HEK293T (cell line): ENCODE measurements around the gene ENPP6.

Experiments
- CTCF ChIA-PET: fragments of 350-600 bp; formaldehyde crosslinking; extraction: SDS; loops from one replicate; lab custom pipeline; 2021; ENCODE audit warnings: antibody characterized with exemption, inconsistent platforms; lab: Yijun Ruan, JAX
- POLR2A ChIA-PET: fragments of 350-600 bp; formaldehyde crosslinking; extraction: SDS; loops from one replicate; lab custom pipeline; 2020; ENCODE audit warnings: antibody characterized with exemption, inconsistent platforms; lab: Yijun Ruan, JAX
- DNase-seq: peaks from one replicate; pipeline ENCODE4 v3.0.0; 2012; ENCODE audit warnings: mixed read lengths; ENCODE audit errors: extremely low spot score
- ARNT ChIP-seq: fragments of 450-650 bp; IDR thresholded peaks from 2 replicates; pipeline ENCODE4 v1.6.1; 2017; ENCODE audit warnings: mild to moderate bottlenecking
- BHLHE40 ChIP-seq: fragments of 450-650 bp; IDR thresholded peaks from 2 replicates; pipeline ENCODE4 v1.6.1; 2016; ENCODE audit warnings: mild to moderate bottlenecking, moderate library complexity, borderline replicate concordance
- CTBP1 ChIP-seq: fragments of 450-650 bp; IDR thresholded peaks from 2 replicates; pipeline ENCODE4 v1.6.1; 2016; ENCODE audit warnings: borderline replicate concordance
- ELF4 ChIP-seq: fragments of 450-650 bp; IDR thresholded peaks from 2 replicates; pipeline ENCODE4 v1.6.1; 2017; ENCODE audit warnings: antibody characterized with exemption
- FOXA1 ChIP-seq: fragments of 450-650 bp; IDR thresholded peaks from 2 replicates; pipeline ENCODE4 v1.6.1; 2016; ENCODE audit warnings: mild to moderate bottlenecking
- FOXK2 ChIP-seq: fragments of 450-650 bp; IDR thresholded peaks from 2 replicates; pipeline ENCODE4 v1.6.1; 2016; ENCODE audit warnings: mild to moderate bottlenecking
- FOXM1 ChIP-seq: fragments of 450-650 bp; IDR thresholded peaks from 2 replicates; pipeline ENCODE4 v1.6.1; 2017; ENCODE audit warnings: mild to moderate bottlenecking, borderline replicate concordance
- HDGF ChIP-seq: fragments of 450-650 bp; IDR thresholded peaks from 2 replicates; pipeline ENCODE4 v1.6.1; 2017; ENCODE audit warnings: antibody characterized with exemption, borderline replicate concordance
- L3MBTL2 ChIP-seq: fragments of 450-650 bp; conservative IDR thresholded peaks from 2 replicates; pipeline ENCODE4 v1.6.1; 2016; ENCODE audit warnings: mild to moderate bottlenecking
- LEF1 ChIP-seq: fragments of 450-650 bp; IDR thresholded peaks from 2 replicates; pipeline ENCODE4 v1.6.1; 2017; ENCODE audit warnings: mild to moderate bottlenecking, borderline replicate concordance
- NFRKB ChIP-seq: fragments of 450-650 bp; IDR thresholded peaks from 2 replicates; pipeline ENCODE4 v1.6.1; 2016; ENCODE audit warnings: mild to moderate bottlenecking, moderate library complexity
- PKNOX1 ChIP-seq: fragments of 450-650 bp; IDR thresholded peaks from 2 replicates; pipeline ENCODE4 v1.6.1; 2016
- SP1 ChIP-seq: fragments of 450-650 bp; IDR thresholded peaks from 2 replicates; pipeline ENCODE4 v1.6.1; 2017
- SUZ12 ChIP-seq: fragments of 450-650 bp; IDR thresholded peaks from 2 replicates; pipeline ENCODE4 v1.6.1; 2016; ENCODE audit warnings: mild to moderate bottlenecking
- TARDBP ChIP-seq: fragments of 450-650 bp; IDR thresholded peaks from 2 replicates; pipeline ENCODE4 v1.6.1; 2016
- ZNF384 ChIP-seq: fragments of 450-650 bp; IDR thresholded peaks from 2 replicates; pipeline ENCODE4 v1.6.1; 2016

Gene ENPP6

GRCh38 chr4:184197536-184198082, 20.1 kb downstream of the ENPP6 start:
- CTCF ChIA-PET: interaction anchor here (1.0 kb wide), 1 partner anchor 64 kb away, joined by 4 read pairs; no protein-coding TSS in a partner anchor
- TF ChIP-seq NFRKB (no peak), ARNT (no peak), CTBP1 (no peak)
- POLR2A ChIA-PET: no interaction called here
- no peak for DNase-seq

GRCh38 chr4:184196730-184197385, 20.8 kb downstream of the ENPP6 start:
- ChIA-PET POLR2A (no interaction called here), CTCF (interaction anchor here (1.0 kb wide), 1 partner anchor 65 kb away, joined by 4 read pairs; no protein-coding TSS in a partner anchor)
- no peak for DNase-seq
- TF ChIP-seq FOXM1 (no peak), ZNF384 (no peak), HDGF (no peak), SUZ12 (no peak), ARNT (no peak), SP1 (no peak), L3MBTL2 (no peak), NFRKB (no peak), LEF1 (no peak), PKNOX1 (no peak), ELF4 (no peak), FOXK2 (no peak), CTBP1 (no peak), FOXA1 (no peak), TARDBP (no peak), BHLHE40 (no peak)

DNA sequence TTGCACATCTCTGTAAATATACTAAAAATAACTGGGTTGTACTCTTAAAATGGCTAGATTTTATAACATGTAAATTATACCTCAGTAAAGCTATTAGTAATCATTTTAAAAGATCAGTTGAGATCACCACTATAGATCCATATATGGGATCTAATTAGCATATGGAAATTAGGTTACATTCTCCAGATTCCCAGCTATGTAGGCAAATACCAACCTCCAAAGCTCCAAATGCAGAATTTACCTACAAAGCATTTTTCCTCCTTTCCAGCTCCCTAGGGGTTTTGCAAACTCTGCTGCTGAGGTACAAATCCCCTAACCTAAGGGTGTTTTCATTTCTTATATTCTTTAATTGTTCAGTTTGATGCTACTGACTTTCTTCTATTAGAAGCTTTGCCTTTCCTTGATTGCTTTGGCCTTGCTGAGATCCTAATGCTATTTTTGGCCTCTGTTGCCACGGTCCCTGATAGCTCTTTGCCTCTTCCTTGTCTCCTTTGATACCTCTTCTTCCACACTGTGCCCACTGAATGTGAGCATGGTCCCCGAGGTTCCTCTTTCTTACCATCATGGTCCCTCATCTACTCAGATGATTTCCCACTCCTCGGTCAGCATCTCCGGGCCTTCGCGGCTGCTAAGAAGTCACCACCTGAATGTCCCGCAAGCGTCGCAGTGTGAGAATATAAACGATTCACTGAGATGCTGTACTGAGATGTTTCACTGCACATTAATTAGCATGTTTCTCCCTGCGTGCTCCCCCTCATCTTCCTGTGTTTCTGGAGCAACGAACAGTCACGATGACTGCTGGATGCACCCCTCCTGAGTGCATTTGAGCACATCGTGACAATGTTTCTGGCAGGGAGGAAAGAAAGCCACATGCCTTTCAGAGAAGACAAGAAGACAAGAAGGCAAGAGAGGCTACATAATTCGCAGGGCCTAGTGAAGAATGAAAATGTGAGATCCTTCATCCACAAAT, 23.8 kb downstream of the ENPP6 start:
- DNase-seq: no peak
- CTCF ChIA-PET: interaction anchor here (0.6 kb wide), 1 partner anchor 670 kb away, joined by 3 read pairs; no protein-coding TSS in a partner anchor
- POLR2A ChIA-PET: no interaction called here
- TF ChIP-seq HDGF (no peak), ARNT (no peak), PKNOX1 (no peak), BHLHE40 (no peak), ZNF384 (no peak), TARDBP (no peak), NFRKB (no peak), CTBP1 (no peak), ELF4 (no peak), LEF1 (no peak), FOXM1 (no peak), SP1 (no peak), FOXA1 (no peak), SUZ12 (no peak), L3MBTL2 (no peak), FOXK2 (no peak)

- POLR2A ChIA-PET: no interaction called here
- DNase-seq: no peak
- CTCF ChIA-PET: no interaction called here
- TF ChIP-seq BHLHE40: no peak
These were observed 24.7 kb downstream of the ENPP6 start for GRCh38 chr4:184192933-184193332.

DNA sequence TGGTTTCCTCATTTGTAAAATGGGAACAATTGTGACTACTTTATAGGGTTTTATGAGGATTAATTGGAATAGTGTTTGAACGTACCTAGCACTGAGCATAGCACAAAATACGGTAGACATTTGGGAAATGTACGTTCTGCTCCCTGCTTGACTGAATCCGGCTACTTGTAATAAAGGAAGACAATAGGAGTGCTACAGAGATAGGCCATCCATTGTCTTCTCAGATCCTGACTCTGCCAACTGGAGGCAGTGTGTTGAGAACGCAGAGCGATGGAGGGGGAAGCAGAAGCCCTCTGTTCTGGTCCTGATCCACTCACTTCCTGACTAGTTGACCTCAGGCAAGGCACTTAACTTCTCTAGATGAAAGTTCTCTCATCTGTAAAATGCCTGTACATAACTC, 26.4 kb downstream of the ENPP6 start:
- no peak for DNase-seq
- ChIA-PET CTCF (no interaction called here), POLR2A (no interaction called here)
- TF ChIP-seq L3MBTL2 (no peak), FOXA1 (no peak), SP1 (no peak), ARNT (no peak), ZNF384 (no peak), HDGF (no peak), BHLHE40 (no peak), SUZ12 (no peak), CTBP1 (no peak), FOXM1 (no peak)

DNA sequence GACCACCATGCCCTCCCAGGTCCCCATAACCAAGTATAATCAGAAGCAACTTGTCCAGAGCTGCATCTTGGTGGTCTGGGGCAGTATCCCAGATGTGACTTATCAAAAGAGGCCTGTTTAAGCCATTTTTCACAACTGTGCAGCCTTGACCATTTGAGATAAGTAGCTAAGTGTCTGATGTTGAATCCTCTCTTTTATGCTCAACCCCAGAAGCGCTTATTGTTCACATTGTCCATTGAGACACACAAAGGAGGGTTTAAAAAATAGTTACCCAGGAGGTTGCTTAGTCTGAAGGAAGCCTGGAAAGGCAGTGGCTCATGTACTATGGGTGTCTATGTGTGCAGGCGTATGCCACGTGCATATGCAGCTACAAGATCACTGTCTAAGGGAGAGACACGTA, 27.0 kb downstream of the ENPP6 start:
- no peak for DNase-seq
- TF ChIP-seq FOXA1 (no peak), FOXM1 (no peak), ARNT (no peak), CTBP1 (no peak), SUZ12 (no peak), L3MBTL2 (no peak), HDGF (no peak), NFRKB (no peak), BHLHE40 (no peak), SP1 (no peak), ZNF384 (no peak), ELF4 (no peak), PKNOX1 (no peak), FOXK2 (no peak), TARDBP (no peak)
- CTCF ChIA-PET: interaction anchor here (0.7 kb wide), 1 partner anchor 69 kb away, joined by 3 read pairs; no protein-coding TSS in a partner anchor
- POLR2A ChIA-PET: no interaction called here
